SKM-1 treated with dmso at 0.1 percent for 144 hours (cell line): Measurements from ENCODE around the gene SDHB.

Experiments
- DNase-seq: peaks from one replicate; lab custom pipeline; 2025; ENCODE audit not compliant: unreplicated experiment; lab: John Stamatoyannopoulos, UW

The SDHB gene

GRCh38 chr1:16971341-16972188 lies 82.3 kb downstream of the SDHB start:
- DNase-seq, result no peak

- DNase-seq, result no peak
Observed at GRCh38 chr1:16970132-16970910, 83.5 kb downstream of the SDHB start.

- DNase-seq, result no peak
Observed at GRCh38 chr1:16969651-16970050, 84.2 kb downstream of the SDHB start.

GRCh38 chr1:16969057-16969611 lies 84.7 kb downstream of the SDHB start:
- DNase-seq, result no peak
